ENCODE data around the gene SETD3.

SETD3 gene

GRCh38 chr14:99387880-99388279, 92.8 kb downstream of the SETD3 start:
- DNase-seq = no peak

- DNase-seq = no peak
Measured at GRCh38 chr14:99384450-99385417, 95.9 kb downstream of the SETD3 start.

GRCh38 chr14:99383472-99384449, 96.9 kb downstream of the SETD3 start:
- no peak for DNase-seq

GRCh38 chr14:99382781-99383471, 97.7 kb downstream of the SETD3 start:
- DNase-seq = no peak

- DNase-seq = no peak
Measured at GRCh38 chr14:99382071-99382470, 98.6 kb downstream of the SETD3 start.

- no peak for DNase-seq
Measured at GRCh38 chr14:99381688-99382060, 99.0 kb downstream of the SETD3 start.

- no peak for DNase-seq
Measured at GRCh38 chr14:99380991-99381687, 99.5 kb downstream of the SETD3 start.

- DNase-seq = no peak
Measured at GRCh38 chr14:99380402-99380801, 100.3 kb downstream of the SETD3 start.

GRCh38 chr14:99378782-99379214, 101.9 kb downstream of the SETD3 start:
- no peak for DNase-seq

- no peak for DNase-seq
Measured at GRCh38 chr14:99377951-99378350, 102.7 kb downstream of the SETD3 start.

GRCh38 chr14:99374964-99375363, 105.7 kb downstream of the SETD3 start:
- no peak for DNase-seq

- no peak for DNase-seq
Measured at GRCh38 chr14:99363616-99364290, 116.9 kb downstream of the SETD3 start.

GRCh38 chr14:99363051-99363450, 117.6 kb downstream of the SETD3 start:
- no peak for DNase-seq

GRCh38 chr14:99361596-99362215, 119.0 kb downstream of the SETD3 start:
- no peak for DNase-seq

- DNase-seq = no peak
Measured at GRCh38 chr14:99360774-99361595, 119.7 kb downstream of the SETD3 start.

GRCh38 chr14:99359906-99360305, 120.8 kb downstream of the SETD3 start:
- DNase-seq = no peak

GRCh38 chr14:99357916-99358390, 122.7 kb downstream of the SETD3 start:
- no peak for DNase-seq

- DNase-seq = no peak
Measured at GRCh38 chr14:99357151-99357915, 123.3 kb downstream of the SETD3 start.

GRCh38 chr14:99356031-99356608, 124.5 kb downstream of the SETD3 start:
- no peak for DNase-seq

Measured in SIG-M5 (cell line).